HUDEP-2 (cell line): ENCODE measurements around the gene WIPI1.
"Not testable (repeated sequence)": the region's sequence is repeated elsewhere in the genome, so short reads cannot be mapped to it uniquely, and the experiment has no call there.

Source experiments
- DNase-seq, 76 experiments: peaks; one replicate each; lab custom pipeline; 2025; ENCODE audit not compliant: unreplicated experiment in 76 of 76; lab: John Stamatoyannopoulos, UW

The WIPI1 gene

GRCh38 chr17:68389041-68389440 is 68.3 kb downstream of the WIPI1 start:
- DNase-seq = no peak

DNA sequence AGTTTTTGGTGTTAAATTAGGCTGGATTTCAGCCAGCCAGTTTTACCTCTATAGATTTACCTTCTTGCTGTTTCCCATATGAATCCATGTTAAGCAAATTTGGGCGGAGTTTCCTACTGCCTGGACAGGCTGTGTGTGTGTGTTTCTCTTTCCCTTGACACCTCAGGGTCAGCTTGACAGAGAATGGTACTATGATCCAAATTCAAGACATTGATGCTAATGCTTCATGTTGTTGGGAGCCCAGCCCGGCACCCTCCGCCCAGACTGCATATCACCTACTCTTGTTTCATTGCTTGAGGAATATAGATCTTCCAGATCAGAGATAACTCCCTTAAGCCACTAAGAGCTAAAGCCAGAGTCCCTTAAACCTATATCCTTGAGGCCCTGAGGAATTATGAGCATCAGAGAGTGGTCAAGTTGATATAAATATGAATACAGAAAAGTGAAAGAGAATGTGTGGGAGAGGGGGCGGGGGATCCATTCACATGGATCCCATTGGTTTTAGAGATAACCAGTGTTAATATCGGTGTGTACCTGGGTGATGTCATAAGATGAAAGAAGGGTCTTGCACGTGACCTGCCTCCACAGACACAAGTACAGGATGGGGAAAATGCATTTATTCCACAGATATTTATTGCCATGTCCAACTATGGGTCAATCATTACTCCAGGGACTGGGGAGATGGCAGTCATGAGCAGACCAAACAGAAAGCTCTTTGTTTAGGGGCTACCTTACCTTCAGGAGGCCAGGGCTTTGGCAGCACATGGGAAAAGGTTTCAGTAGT is 69.7 kb downstream of the WIPI1 start:
- no peak for DNase-seq

DNA sequence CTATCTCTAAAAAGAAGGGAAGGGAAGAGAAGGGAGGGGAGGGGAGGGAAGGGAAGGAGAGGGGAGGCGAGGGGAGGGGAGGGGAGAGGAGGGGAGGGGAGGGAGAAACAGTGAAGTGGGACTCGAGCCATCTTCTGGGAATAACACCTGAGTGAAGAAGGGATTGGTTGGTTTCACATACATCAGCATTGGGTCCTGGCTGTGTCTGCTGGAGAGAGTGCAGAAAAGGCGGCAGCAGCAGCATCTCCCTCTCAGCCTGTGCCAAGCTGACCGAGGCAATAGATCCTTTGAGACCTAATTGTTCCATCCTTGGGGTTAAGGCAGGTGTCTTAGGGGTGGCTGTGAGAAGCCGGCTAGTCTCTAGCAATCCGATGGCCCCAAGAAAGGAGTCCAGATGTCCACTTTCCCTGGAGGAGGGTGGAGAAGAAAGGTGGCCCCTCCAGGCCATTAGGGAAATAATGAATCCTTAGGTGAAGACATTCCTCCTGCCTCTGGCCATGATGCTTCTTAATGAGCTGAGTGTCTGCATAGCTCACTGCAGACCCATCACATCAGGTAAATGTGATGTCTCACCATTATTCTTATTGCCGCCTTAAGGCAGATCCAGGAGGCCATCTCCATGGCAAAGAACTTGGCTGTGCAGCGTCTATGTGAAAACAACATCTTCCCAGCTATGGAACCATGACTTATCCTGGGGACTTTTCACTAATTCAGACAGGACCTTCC is 71.6 kb downstream of the WIPI1 start:
- no peak for DNase-seq

- DNase-seq = no peak
These were observed 72.4 kb downstream of the WIPI1 start for GRCh38 chr17:68384941-68385340.

DNA sequence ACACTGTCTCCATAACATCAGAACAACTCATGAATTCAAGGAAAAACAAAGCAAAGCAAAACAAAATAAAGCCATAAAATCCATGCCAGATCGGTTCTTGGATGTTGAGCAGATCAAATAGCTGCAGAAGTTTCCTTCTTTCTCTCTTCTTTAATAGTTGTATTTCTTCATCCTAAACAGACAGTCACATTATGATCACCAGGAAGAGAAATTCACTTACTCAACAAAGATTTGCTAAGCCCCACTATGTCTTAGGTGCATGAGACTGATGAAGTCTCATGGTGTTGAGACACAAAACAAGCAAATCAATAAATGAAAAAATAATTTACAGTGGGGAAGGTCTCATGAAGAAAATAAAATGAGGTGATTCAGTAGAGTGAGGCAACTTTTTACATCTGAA is 72.8 kb downstream of the WIPI1 start:
- no peak for DNase-seq

DNA sequence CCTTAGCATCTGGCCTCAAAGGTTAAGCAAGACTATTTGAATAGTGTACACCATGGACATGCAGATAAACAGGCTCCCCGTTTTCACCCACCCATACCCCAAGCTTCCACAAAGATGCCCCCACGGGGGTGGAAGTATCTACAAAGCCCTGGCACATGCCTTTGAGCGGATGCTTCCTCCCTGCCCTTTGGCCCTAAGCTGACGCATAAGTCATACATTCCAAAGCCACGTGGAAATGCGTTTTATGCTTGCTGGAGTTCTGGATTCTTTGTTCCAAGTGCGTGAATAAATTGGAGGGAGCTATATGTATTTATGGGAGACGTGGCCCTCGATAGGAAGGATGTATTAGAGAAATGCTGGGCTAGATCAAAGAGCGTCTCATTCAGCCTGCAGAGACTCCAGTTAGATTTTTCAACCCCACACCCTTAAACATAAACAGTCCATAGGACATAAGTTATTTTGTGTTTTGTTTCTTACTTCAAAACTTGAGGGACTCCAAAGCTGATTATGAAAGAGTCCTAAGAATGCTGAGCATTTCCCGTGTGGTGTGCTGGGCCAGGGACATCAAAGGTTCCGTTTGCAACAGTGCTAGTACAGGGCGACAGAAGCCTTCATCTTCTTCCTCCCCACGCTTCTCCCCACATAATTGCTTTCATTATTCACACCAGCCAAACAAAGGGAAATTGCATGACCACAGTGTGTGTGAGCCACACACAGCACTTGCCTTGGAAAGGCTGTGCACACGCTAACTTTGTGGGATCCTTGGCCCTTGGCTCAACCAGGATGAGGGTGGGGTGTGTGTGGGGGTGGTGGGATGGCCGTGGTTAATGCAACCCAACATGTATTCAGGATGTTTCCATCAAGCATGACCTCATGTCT is 73.6 kb downstream of the WIPI1 start:
- DNase-seq = no peak

- no peak for DNase-seq
These were observed 74.2 kb downstream of the WIPI1 start for GRCh38 chr17:68383120-68383442.

DNA sequence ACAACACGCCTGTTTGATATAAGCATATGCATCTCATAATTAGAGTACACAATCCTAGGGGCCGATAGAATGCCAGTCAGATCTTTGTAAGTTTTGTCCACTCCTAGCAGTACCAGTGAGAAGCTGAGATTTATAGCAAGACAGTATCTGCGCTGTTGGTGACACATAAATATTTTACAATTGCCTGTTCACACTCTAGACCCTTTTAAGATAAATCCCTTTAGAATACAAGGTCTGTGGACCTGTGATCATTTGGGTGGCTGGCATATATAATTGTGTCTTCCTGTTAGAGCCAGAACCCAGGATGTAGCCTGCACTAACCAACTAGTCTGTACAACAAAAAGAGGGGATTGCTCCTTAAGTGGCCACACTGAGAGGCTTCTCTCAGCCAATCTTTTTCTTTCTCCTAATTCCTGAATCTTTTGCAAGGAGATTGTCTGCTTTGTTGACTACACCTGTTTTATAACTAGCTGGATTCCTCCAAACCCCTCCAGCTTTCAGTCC is 74.7 kb downstream of the WIPI1 start:
- no peak for DNase-seq

DNA sequence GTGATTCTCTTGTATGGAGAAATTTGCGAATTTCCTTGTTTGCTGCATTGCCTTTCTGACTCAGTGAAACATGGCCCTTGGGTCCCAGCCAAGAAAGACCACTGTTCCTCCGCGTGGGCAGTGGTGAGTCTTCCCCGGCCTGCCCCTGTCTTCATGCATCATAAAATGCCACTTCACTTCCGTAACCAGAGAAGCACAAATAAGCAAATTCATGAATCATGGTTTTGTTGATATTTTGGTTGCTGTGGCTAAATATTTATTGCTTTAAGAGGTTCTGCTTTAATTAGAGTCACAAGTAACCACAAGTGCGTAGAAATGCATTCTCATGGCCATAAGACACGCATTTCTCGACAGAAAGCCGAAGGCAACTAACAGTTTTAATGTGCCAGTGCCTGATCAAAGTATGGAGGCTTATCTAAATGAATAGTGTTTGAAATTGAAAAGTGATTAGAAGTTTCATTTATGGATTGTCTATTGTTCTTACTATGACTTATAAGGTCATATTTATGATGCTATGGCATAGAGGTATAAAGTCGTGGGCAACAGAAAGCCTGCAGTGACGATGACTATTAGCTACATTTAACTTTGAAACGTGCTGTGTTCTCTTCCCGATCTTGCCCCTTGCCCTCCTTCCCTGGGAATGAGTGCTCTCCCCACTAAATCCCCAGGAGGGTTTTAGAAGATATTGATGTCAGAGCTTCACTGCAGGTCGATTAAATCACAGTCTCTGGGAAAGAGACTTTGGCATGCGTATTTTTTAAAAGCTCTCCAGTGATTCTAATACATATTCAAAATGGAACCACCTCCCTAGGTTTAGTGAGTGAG is 76.0 kb downstream of the WIPI1 start:
- DNase-seq = no peak

- no peak for DNase-seq
These were observed 77.3 kb downstream of the WIPI1 start for GRCh38 chr17:68379692-68380677.

DNA sequence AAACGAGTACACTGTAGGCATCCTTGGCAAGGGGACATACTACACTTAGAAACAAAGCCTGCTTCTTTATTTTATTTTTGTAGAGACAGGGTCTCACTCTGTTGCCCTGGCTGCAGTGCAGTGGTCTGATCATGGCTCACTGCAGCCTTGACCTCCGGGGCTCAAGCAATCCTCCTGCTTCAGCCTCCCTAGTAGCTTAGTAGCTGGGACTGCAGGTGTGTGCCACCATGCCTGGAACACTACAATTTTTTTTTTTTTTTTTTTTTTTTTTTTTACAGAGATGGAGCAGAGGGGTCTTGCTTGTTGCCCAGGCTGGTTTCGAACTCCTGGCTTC is 78.2 kb downstream of the WIPI1 start:
- no peak for DNase-seq

DNA sequence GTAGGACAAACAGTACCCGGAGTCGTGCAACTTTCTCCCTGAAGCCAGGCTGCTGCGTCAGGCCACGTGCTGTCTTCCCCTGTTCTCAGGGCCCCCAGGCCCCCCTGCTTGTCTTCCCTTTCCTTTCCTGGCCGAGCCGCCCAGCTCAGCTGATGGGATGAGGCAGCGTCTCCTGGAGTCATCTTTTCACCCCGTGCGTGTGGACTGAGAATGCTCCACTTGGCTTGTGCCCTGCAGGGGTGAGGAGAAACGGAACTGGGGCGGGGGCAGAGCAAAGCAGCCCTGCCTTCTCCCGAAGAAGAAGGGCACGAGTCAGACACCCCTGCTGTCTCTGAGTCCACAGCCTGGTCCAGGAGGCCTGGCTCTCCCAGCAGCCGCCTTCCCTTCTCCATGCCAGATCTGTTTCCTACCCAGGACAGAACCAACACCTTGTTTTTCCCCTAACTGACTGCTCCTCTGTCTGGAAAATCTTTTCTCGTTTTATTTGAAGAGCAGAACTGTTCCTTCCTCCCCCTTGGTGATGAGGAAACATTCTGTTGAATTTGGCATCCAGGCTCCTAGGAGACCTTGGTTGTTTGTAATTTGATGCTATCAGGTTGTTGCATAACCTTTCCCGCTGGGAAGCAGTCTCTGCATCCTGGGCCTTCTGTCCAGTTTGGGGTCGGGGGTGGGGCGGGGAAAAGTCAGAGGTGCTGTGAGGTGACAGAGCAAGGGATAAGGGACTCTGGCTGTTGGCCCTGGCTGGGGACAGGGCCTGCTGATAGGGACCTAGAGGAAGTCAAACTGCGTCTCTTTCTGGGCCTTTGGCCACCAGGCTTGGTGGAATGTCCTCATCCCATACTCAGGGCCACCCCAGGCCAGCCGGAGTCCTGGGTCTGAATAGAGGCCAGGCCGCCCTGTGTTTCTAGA is 78.8 kb downstream of the WIPI1 start:
- DNase-seq = no peak

DNA sequence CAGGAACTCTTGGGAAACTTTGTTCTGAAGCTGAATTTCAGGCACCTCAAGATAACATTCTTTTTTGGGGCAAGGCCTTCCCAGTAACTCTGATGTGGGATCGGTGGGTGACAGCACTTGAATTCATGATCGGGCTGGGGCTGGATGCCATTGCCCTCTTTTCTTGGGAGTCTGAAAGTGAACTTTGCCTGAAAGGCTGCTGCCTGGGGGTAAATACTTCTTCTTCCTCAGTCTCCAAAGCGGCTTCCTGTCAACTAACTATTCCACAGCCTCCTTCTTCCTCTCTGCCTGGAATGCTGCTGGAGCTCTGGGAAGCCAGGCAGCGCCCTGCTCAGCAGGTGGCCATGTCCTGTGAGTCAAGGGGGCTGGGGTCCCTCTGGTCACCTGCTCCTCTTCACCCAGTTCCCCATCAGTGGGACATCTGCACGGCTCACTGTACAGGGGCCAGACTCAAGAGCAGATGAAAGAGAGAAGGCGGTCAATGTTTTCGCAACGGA is 79.5 kb downstream of the WIPI1 start:
- no peak for DNase-seq

DNA sequence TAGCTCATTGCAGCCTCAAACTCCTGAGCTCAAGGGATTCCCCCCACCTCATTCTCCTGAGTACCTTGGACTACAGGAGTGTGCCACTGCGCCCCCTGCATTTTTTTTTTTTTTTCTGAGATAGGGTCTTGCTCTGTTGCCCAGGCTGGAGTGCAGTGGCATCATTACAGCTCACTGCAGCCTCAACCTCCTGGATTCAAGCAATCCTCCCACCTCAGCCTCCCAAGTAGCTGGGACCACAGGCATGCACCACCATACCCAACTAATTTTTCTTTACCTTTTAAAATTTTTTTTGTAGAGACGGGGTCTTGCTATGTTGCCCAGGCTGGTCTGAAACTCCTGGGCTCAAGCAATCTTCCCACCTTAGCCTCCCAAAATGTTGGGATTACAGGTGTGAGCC is 81.1 kb downstream of the WIPI1 start:
- DNase-seq = not testable (repeated sequence)

DNA sequence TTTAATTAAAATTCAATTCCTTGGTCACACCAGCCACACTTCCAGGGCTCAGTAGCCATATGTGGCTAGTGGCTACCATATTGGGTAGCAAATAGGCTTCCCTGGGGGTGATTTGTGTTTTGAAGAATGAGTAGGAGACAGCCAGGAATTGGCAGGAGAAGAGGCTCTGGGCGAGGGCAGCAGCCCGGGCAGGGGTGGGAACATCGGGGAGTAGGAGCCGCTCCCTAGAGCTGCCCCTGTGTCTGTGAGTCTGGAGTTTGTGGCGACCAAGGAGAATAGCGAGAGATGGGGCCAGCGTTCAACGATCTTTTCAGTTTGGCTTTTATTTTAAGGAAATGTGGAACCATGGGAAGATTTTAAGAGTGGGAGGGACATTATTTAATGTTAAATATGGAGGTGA is 81.7 kb downstream of the WIPI1 start:
- no peak for DNase-seq
